Nephron (organoid): ENCODE results near the gene MACROD2.

Source experiments
- H3K27ac Mint-ChIP-seq, 3 experiments: 2 replicates each; pipeline ENCODE4 v1.8.0; 2020; ENCODE audit warnings: mixed read lengths in 3 of 3, mild to moderate bottlenecking in 2 of 3, moderate library complexity in 1 of 3
- H3K27me3 Mint-ChIP-seq: 2 replicates; pipeline ENCODE4 v1.8.0; 2021; ENCODE audit warnings: low read depth, mild to moderate bottlenecking, moderate library complexity, mixed read lengths
- H3K36me3 Mint-ChIP-seq: 2 replicates; pipeline ENCODE4 v1.8.0; 2020; ENCODE audit warnings: low read depth, mixed read lengths
- H3K4me1 Mint-ChIP-seq: 2 replicates; pipeline ENCODE4 v1.8.0; 2020; ENCODE audit warnings: mixed read lengths
- H3K4me3 Mint-ChIP-seq, 3 experiments: 2 replicates each; pipeline ENCODE4 v1.8.0; 2020; ENCODE audit warnings: mild to moderate bottlenecking in 3 of 3, mixed read lengths in 3 of 3, moderate library complexity in 2 of 3
- H3K9me3 Mint-ChIP-seq: 2 replicates; pipeline ENCODE4 v1.8.0; 2020; ENCODE audit warnings: mixed read lengths
- CTCF ChIP-seq, 3 experiments: fragments of 200-600 bp; sonication (generic); IDR thresholded peaks; one replicate each; pipeline ENCODE4 v1.5.0; 2021; ENCODE audit warnings: antibody characterized with exemption in 3 of 3; ENCODE audit not compliant: unreplicated experiment in 3 of 3

MACROD2 gene

DNA sequence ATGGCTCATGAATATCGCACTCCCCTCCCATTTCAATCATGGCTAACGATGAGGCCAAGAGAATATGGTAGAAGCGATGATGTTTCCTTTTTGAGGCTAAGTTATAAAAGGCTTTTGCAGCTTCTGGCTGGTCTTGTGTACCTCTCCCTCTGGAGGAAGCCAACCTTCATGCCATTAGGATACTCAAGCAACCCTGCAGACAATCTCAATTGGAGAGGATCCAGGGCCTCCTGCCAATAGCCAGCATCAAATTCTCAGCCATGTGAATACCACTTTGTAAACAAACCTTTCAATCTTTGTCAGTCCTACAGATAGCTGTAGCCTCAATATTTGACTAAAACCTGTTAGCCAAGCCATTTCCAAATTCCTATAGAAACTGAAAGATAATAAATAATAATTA is 1839.5 kb downstream of the MACROD2 start:
- TF ChIP-seq CTCF (IDR thresholded peaks at IDR 0.05; ENCODE audit: unreplicated experiment in 3 of 3): no peak
- Mint-ChIP-seq H3K4me3 (no peak overlapping the region), H3K4me1 (no peaks in the 10 kb centered on the region), H3K27me3 (peaks cover 5% of the 10 kb centered on the region), H3K9me3 (peaks cover under 1% of the 10 kb centered on the region), H3K36me3 (no peaks in the 10 kb centered on the region), H3K27ac (no peak overlapping the region)

- no peaks in the 10 kb centered on the region for H3K36me3 Mint-ChIP-seq
- H3K4me1 Mint-ChIP-seq: no peaks in the 10 kb centered on the region
- no peak for TF ChIP-seq CTCF (IDR thresholded peaks at IDR 0.05; ENCODE audit: unreplicated experiment in 3 of 3)
- H3K4me3 Mint-ChIP-seq: no peak overlapping the region
- H3K9me3 Mint-ChIP-seq: peaks cover 2% of the 10 kb centered on the region
- no peak overlapping the region for H3K27ac Mint-ChIP-seq
- peaks cover 5% of the 10 kb centered on the region for H3K27me3 Mint-ChIP-seq
Measured at GRCh38 chr20:15835811-15836210, 1840.5 kb downstream of the MACROD2 start.

DNA sequence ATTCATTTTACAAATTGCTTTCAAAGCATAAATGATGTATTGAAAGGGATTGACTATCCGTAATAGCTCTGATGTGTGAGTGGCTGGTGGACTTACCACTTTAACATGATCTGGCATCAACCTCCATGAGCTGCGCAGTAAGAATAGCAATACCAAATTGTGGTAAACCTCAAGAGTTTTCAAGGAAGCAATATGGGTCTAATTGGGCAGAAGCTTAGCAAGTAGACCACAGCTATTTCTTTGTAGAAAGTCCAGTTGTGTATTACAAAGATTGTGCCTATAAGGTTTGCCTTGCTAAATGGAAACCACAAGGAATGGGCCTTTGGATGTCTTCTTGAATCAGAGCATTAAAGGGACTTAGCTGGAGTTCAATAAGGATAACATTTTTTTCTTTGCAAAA is 1841.3 kb downstream of the MACROD2 start:
- peaks cover 10% of the 10 kb centered on the region for H3K9me3 Mint-ChIP-seq
- no peak overlapping the region for H3K4me3 Mint-ChIP-seq
- H3K27ac Mint-ChIP-seq: no peak overlapping the region
- H3K36me3 Mint-ChIP-seq: no peaks in the 10 kb centered on the region
- peaks cover 1% of the 10 kb centered on the region for H3K27me3 Mint-ChIP-seq
- no peaks in the 10 kb centered on the region for H3K4me1 Mint-ChIP-seq
- no peak for TF ChIP-seq CTCF (IDR thresholded peaks at IDR 0.05; ENCODE audit: unreplicated experiment in 3 of 3)

DNA sequence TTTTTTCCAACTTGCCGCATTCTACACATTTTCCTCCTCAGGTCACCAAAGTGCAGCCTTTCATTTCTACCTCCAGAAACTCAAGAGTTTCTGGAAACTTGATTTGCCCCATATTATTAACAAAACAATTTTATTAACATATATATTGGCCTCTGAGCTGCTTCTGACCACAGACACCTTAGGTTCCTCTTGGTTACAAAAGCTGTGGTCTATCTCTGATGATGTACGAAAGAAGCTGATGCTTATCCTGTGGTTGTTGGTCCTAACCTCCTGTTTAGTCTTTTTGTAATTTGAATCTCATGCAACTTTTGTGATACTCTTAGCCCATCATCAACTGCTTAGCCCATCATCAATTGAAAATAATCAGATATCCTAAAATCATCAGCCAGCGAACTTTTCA is 1842.2 kb downstream of the MACROD2 start:
- TF ChIP-seq CTCF (IDR thresholded peaks at IDR 0.05; ENCODE audit: unreplicated experiment in 3 of 3): no peak
- no peaks in the 10 kb centered on the region for H3K4me1 Mint-ChIP-seq
- no peak overlapping the region for H3K4me3 Mint-ChIP-seq
- H3K36me3 Mint-ChIP-seq: no peaks in the 10 kb centered on the region
- H3K9me3 Mint-ChIP-seq: peaks cover 11% of the 10 kb centered on the region
- no peaks in the 10 kb centered on the region for H3K27me3 Mint-ChIP-seq
- H3K27ac Mint-ChIP-seq: no peak overlapping the region

DNA sequence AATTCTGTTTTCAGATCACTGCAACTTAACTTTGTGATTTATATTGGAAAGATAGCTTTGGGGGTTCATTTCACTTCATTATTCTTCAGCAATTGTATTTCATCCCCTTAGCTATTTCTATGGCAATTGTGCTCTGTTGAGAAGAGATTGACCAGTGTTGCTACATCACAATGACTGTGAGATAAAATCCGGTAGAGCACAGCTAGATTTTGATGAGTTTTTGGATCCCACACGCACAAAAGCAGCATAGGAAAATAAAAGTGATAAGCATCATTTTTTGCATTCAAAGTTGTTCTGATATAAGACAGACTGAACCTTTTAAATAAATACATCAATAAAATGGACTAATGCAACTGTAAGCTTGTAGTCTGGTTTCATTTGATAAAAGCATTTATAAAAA is 1843.2 kb downstream of the MACROD2 start:
- Mint-ChIP-seq H3K4me1 (no peaks in the 10 kb centered on the region), H3K27ac (no peak overlapping the region), H3K4me3 (no peak overlapping the region), H3K9me3 (peaks cover 11% of the 10 kb centered on the region), H3K36me3 (no peaks in the 10 kb centered on the region), H3K27me3 (no peaks in the 10 kb centered on the region)
- no peak for TF ChIP-seq CTCF (IDR thresholded peaks at IDR 0.05; ENCODE audit: unreplicated experiment in 3 of 3)

GRCh38 chr20:15840636-15841301 is 1845.5 kb downstream of the MACROD2 start:
- Mint-ChIP-seq H3K27me3 (no peaks in the 10 kb centered on the region), H3K9me3 (peaks cover 11% of the 10 kb centered on the region), H3K4me1 (no peaks in the 10 kb centered on the region), H3K36me3 (no peaks in the 10 kb centered on the region), H3K4me3 (no peak overlapping the region), H3K27ac (no peak overlapping the region)
- TF ChIP-seq CTCF (IDR thresholded peaks at IDR 0.05; ENCODE audit: unreplicated experiment in 3 of 3): no peak
